GM21515 (cell line): ENCODE results near the gene WWOX.

Source experiments
- ATAC-seq: cut with Tn5 transposase; IDR thresholded peaks from one replicate; pipeline ENCODE4 v1.9.1; 2021; ENCODE audit not compliant: unreplicated experiment

Gene WWOX

DNA sequence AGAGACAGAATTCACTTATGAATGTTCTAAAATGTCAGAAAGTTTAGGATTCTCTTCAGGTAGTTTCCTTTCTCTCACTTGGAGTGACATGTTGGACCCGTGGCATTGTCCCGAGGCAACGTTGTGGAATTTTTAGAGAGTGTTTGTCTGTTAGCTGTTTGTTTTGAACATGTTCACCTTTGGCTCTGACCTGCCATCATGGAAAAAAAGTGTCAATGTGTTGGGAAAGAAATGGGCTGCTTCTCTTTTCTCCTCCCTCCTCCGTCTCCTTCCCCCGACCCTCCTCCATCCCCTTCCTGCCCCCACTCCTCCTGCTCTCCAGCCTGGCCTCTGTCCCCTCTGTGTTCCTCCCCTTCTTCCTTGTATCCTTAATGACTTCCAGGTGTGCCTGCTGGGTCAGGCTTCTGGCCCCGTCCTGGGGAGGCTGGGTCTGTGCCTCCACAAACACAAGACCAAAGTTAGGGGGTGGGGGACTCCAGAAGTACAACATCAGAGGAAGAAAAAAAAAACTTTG is 1038.0 kb downstream of the WWOX start:
- no peak for ATAC-seq

DNA sequence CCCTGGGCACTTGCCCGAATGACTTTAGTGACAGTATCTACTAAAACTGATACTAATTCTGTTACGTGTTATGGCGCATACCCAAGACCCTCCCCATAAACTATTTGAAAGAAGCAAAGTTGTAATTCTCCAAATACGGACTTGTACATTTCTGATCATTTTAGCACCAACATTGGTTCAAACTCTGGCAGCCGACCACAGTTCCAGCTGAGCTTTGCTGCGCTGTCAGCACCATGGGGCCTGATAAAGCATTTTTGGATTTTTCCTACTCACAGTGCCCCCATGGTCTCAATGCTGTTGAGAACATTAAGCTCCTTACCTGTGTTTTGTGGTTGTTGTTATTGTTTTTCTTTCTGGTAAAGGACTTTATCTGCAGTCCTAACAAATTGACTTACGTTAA is 1040.3 kb downstream of the WWOX start:
- no peak for ATAC-seq

DNA sequence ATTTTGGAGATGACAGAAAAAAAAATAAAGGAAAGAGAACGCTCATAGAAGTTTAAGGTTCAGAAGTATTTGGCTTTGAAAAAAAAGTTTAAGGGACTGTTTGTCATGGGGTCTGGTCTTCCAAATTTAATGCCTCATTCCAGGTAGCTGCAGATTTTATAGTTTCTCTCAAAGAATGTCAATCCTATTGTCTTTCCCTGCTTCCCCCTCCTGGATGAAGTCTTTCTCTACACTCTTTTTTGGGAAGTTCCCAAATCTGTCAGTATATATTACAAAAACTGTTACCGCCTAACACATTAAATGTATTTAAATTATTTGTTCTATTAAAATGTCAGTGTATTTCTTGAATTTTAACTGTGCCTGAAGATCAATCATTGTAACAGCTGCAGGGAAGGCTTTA is 1043.6 kb downstream of the WWOX start:
- no peak for ATAC-seq

DNA sequence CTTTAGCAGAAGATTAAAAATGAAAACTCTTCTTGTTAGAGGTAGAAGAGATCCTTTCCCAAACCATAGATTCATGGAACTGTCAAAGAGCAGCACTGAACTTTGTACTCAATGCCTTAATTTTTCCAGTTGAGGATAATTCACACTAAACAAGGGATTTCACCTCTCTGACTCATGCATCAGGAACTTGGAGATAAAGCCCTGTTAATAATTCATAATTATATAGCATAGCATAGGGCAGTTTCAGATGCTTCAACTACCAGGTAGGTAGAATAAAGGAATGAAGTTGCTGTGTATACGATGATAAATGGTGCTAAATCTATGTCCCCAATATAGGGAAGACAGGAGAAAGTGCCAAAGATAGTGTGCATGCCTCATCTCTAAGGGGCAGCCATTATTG is 1050.7 kb downstream of the WWOX start:
- no peak for ATAC-seq

DNA sequence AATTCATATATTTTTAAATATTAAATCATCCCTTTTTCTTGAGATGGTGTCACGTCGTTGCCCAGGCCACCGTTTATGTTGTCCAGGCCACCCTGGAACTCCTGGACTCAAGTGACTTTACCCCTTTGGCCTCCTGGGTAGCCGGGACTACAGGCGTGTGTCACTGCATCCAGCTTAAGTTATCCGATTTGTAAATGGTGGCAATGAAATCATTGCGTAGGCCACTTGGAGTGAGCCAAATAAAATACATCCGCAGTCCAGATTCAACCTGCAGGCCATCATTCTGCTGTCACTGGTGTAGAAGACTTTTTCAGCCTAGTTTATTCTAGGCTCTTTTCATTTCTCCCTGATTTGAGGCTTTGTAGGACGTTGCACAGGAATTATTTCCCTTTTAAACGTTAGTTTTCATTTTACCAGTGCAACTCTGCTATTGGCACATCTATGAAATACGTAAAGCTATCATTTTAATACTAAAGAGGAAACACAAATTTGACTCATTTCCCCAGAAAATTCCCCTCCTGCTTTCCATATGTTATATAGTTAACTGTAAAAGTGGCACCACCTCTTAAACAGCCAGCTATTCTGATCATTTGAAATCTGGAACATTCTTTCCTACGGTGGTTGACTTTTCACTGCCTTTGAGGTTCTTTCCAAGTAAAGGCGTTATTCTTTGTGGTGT is 1051.3 kb downstream of the WWOX start:
- ATAC-seq: no peak

DNA sequence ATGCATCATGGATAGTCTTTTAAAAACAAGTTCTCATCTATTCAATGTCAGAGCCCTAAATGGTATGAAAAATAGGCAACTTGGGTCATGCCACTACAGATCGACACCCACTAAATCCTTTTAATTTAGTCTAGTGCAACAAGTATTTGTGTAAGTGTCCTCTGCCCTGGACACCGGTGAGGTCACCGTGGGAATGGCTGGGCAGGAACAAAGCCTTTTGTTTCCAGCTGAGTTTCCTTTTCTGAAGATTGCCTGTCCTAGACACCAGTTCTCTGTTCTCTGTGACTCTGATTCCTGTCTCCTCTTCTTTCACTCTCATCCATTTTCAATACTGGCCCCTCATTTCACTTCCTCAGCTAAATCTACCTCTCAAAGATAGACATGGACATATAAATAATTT is 1054.6 kb downstream of the WWOX start:
- no peak for ATAC-seq

DNA sequence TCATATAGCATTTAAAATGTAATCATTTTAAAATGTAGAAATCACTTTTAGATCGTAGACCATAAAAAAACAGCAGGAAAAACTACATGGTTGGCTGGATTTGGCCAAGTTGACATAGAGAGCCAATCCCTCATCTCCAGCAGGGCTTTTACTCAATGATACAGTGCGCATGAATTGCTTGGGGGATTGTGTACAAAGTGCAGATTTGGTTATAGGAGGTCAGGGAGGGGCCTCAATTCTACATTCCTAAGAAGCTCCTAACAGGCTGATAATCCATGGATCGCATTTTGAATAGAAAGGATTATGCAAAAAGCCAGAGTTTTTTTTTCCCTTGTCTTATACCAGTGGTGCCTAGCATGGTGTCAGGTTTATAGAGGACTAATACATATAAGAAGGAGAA is 1056.0 kb downstream of the WWOX start:
- no peak for ATAC-seq

DNA sequence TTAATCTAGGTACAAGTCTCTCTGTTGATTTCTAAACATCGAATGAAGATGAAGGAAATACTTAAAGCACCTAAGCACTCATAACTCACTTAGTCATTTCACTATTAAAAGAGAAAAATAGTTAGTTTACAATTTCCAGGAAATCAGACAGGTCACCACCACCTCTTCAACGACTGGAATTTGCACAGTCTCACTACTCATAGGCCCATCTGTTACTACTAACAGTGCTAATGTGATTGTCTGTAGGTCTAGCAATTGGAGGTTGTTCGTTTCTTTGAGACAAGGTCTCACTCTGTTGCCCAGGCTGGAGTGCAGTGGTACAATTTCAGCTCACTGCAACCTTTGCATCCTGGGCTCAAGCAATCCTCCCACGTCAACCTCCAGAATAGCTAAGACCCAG is 1056.5 kb downstream of the WWOX start:
- no peak for ATAC-seq

DNA sequence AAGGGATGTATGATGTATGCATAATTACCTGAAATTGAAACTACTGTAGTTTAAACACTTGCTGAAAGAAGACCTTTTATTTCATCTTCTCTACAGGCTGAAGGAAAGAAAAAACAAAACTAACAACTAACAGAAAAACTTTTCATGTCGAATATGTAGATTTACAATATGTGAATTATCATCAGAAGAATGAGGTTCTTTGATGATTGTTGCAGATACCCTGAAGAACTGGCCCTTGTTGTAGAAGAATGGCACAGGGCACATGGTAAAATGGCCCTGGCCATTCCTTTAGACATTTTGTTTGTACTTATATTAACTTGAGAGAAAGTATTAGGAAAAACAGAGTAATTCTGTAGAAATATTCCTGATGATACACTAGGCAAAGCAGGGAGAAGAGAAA is 1057.3 kb downstream of the WWOX start:
- ATAC-seq: no peak

DNA sequence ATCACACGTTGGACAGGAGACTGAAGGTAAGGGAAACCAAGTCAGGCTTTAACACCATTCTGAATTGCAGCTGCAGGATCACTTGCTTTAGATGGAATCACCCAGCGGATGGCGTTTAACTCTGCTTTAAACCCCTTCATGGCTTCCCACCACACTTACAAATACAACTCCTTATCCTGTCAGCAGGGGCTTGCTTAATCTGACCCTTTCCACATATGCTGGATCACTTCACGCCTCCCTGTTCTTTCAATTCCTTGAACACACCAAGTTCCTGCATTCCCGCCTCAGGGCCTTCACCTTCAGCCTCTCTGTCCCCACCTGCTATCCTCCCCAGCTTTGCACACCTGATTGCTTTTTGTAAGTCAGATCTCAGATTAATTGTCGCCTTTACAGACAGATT is 1058.9 kb downstream of the WWOX start:
- ATAC-seq: no peak

DNA sequence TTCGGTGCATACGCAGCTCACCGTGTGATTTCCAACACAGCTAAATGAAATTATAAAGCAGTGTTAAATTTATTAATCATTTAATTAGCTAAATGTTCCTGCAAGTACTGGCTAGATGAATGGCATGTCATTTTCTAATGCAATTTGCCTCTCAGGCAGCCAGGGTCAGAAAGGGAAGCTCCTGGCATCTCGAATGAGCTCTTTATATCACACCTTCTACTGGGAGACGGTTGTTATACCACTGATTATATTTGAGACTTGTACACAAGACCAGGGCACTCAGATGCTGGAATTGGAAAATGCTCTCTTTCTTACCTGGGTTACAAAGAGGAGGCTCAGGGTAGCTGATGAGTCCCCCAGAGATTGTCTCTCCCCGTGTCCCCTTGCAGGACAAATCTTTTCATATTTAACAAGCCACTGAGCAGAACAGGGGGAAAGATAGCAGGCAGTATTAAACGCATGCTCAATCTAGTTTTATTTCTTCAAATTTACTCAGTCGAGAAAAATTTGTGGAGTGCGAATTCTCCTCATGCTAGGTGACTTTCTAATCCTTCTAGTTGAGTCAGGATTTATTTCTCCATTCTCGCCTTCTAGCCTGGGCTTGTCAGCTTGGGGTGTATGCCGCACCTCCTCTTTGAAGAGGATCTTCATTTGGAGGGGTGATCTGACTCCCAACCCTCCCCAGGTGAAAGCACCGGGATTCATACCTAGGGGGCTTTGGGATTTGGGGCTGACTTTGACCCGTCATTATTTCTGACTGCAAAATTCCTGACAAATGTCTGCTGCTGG is 1060.0 kb downstream of the WWOX start:
- ATAC-seq: no peak

DNA sequence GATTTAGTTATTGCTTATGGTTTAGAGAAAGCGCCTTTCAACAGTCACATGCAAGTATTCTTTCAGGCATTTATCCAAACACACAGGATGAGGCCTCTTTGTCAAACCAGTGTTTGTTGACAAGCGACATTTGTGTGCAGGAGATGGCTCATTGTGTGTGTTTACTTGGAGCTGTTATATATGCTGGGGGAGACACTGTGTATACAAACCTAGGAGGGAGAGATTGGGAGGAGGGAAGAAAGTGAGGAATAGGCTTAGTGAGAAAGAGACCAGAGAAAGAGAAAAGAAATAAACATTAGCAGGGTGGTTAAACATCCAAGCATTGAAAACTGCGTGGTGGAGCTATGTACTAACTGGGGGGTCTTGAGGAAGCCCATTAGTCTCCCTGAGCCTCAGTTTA is 1063.5 kb downstream of the WWOX start:
- ATAC-seq: no peak

DNA sequence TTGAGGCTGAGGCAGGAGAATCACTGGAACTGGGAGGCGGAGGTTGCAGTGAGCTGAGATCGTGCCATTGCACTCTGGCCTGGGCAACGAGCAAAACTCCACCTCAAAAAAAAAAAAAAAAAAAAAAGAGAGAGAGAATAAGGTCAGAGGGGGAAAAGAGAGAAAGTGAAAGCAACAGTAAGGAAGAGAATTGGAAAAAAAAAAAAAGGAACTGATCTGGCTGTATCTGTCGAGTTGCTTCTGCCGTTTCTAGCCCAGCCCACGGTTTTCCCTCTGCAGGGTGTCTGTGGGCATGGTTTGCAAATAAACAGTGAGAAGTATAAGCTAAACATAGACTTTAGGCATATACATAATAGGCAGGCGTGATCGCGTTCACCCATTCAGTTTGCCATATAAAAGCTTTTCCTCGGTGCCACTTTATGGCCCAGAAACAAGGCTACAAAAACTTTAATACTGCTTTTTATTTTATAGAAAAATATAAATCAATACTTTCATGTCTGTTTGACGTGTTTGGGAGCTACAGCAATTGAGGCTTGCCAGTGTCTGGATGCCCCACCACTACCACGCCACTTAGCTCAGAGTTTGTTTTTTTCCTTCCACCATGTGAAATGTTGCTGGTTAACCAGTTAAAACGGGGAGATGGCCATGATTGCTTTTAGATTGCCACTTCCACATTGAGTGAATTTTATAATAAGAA is 1064.4 kb downstream of the WWOX start:
- no peak for ATAC-seq

DNA sequence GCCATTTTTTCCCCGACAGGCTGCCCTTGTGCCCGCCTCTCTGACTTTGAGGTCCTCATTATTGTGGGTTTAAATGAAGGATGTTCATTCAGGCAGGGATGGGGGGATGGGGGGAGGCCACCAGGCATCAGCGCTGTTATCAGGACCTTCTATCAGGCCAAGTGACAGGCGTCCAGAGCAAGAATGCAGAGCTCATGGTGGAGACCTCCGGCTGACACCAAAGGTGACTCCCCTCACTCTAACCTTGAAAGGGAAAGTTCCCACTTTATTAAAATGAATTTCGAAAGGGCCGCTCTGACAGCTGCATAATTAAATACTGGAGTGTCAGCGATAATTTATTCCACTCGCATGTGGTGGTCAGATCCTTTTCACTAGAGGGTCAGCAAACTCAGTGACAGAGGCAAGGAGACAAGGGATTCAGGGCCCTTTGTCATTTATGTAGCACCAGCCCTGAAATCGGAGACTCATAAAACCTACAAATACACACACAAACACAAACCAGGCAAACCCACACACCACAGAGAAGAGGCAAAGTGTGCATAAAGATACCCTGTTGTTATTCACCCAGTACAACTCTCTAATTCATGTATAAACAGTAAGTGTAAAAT is 1065.0 kb downstream of the WWOX start:
- ATAC-seq: no peak

DNA sequence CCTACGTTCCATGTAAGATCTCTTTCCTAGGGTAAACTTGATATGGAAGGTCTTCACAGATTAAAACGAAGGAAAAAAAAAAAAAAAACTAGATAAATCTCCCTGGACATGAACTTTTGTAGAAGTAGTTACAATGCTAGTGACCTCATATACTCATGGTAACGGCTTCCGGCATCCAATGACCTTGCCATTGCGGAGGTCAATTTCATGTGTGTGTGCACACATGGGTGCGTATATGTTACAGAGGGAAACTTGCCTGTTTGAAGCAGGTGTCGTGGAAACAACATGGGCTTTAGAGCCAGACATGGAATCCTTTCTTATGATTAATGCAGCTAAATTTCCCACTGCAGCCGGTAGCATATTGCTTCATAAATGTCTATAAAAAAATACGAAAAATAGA is 1065.6 kb downstream of the WWOX start:
- no peak for ATAC-seq

DNA sequence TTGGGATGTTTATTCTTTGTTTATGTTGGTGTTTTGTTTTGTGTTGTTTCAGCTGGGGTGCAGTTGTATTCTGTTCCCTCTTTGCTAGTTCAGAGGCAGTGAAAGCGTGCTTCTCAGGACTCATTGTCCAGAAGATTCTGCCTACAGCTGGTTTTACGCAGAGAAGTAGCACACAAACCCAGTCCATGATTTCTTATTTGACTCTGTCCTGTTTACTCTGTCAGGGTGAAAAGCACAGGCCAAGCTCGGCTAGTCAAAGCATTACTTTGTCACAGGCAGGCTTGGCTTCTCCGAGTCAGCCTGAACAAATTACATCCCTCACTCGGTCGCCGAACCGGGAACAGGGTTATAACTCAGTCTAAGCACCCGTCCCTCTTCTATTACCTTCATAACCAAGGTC is 1066.1 kb downstream of the WWOX start:
- ATAC-seq: no peak

DNA sequence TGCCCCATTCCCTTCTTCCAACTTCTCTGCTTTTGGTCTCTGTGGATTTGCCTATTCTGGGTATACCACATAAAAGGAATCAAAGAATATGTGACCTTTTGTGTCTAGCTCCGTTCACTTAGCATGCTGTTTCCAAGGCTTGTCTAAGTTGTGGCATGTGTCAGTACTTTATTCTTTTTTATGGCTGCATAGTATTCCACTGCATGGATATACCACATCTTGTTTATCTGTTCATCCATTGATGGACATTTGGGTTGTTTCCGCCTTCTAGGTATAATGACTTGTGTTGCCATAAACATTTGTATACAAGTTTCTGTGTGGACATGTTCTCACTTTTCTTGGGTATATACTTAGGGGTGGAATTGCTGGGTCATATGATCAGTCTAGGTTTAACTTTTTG is 1068.4 kb downstream of the WWOX start:
- ATAC-seq: no peak

DNA sequence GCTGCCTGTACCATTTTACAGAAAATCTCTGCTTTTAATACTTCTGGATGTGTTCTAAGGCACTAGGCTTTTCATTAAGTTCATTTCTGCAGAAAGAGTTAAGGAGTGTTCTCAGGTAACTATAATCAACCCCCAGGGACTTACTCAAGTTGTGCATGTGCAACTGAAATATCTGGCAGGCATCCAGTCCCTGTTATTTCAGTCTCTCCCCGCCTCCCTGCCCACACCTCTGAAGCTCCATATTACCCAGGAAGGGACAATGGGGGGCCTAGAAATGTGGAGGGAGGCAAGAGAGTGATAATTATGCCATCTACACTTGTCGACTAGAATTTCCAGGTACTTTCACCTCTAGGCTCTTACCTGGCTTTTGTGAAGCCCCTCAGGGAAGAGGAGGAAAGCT is 1068.9 kb downstream of the WWOX start:
- ATAC-seq: no peak

DNA sequence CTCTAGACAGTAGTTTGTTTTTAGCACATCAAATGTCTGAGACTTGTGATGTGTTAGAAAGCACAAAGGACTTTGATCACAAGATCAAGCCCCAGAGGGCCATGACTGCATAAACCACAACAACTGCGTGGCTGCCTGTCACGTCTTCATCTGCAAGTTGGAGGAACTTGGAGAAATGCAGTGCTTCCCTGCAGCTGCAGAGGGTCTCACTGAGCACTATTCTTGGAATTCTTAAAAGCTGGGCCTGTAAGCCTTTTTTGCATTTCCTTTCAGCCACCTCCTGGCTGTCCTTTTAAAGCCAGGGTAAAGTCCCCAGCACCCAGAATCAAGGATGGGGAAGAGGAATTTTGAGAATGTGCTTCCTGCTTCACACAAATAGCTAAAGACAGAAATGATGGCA is 1069.8 kb downstream of the WWOX start:
- no peak for ATAC-seq

DNA sequence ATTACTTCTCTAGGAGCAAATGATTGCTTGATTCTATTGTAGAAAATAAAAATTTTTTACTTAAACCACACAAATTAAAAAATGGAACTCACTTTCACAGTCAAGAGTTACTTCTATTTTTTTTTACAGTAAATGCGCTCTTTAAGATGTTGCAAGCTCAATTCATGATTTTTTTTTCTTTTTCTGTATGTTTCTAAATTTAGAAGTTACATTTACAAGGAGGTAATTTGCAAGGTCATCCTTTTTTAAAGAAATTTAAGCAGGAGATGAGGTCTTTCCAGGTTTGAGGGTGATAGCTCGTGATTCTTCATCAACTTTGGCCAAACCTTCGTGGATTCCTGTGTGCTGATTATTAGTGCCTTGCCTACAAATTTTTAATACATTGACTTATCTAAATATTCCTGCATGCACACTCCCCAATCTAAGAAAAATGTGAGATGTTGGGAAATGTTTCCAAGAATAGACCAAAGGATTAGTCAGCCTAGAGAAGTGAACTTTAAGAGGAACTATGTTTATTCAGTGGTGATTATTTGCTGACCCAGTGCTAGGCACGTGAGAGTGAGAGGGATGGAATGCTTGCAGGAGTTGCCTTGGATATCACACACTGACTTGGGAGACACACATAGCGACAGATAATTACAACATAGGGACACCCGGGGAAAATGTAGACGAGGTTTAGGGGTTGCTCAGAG is 1071.2 kb downstream of the WWOX start:
- no peak for ATAC-seq

DNA sequence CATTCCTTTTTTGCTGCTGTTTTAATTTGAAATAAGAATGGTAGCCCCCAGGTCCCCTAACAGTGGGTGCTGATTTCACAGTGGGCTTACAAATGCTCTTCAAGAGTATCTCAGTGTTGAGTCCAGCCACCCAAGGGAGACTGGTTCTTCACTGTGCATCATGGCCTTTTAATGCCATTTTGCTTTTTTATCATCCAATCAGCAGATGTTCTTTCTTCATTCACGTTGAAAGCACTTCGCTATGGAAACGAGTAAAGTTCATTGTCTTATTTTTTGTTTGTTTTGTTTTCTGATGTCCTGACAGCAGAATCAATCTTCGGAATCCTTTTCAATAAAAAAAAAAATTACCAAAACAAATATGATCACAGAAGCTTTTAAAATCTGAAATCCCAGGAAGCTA is 1072.0 kb downstream of the WWOX start:
- no peak for ATAC-seq
